HepG2 (cell line): Measurements from ENCODE around the gene GATD1. TPM values are rescaled to one million over a fixed set of nuclear protein-coding genes. Genes with fewer than 3 reads are reported as not detected.

Experiments used
- FLYWCH1 ChIP-seq: sonication (generic); formaldehyde crosslinking; IDR thresholded peaks from 2 replicates; pipeline ENCODE4 v1.8.1; 2023; ENCODE audit warnings: mild to moderate bottlenecking, missing genetic modification reagents
- HNF1A ChIP-seq, 2 experiments: sonication (generic) in 1 of 2; formaldehyde crosslinking in 1 of 2; IDR thresholded peaks; 2 replicates each; pipeline versions ENCODE4 v1.4.0 to v1.6.1; 2016 to 2020; ENCODE audit warnings: borderline replicate concordance in 1 of 2, low read depth in 1 of 2, mild to moderate bottlenecking in 1 of 2, missing genetic modification reagents in 1 of 2
- HOXA7 ChIP-seq: sonication (generic); formaldehyde crosslinking; IDR thresholded peaks from 2 replicates; pipeline ENCODE4 v1.8.1; 2022; ENCODE audit warnings: mild to moderate bottlenecking, missing genetic modification reagents, moderate library complexity
- MYNN ChIP-seq: sonication (generic); formaldehyde crosslinking; IDR thresholded peaks from 2 replicates; pipeline ENCODE4 v1.4.0; 2020; ENCODE audit warnings: mild to moderate bottlenecking, low read depth, missing genetic modification reagents
- PHB2 ChIP-seq: fragments of 450-650 bp; IDR thresholded peaks from 2 replicates; pipeline ENCODE4 v1.6.1; 2018; ENCODE audit not compliant: partially characterized antibody
- ZGPAT ChIP-seq: IDR thresholded peaks from 2 replicates; pipeline ENCODE4 v1.6.1; 2016; ENCODE audit warnings: mild to moderate bottlenecking
- polyA plus RNA-seq, 8 experiments: library from polyadenylated mRNA; depleted of rRNA in 3 of 8; stranded (reverse) in 7 of 8; unstranded in 1 of 8; fragments of >200 nt; fragmentation: Illumina TruSeq in 4 of 8; extraction: Trizol in 4 of 8; gene quantifications; 2 replicates each; pipeline versions ENCODE4 v1.2.1 to v1.2.3, GENCODE V29; 2011 to 2016; ENCODE audit warnings: low read depth in 4 of 8, missing spikeins in 1 of 8, mixed read lengths in 1 of 8; ENCODE audit not compliant: insufficient read depth in 1 of 8
- total RNA-seq, 5 experiments: library from RNA; depleted of rRNA; stranded (reverse); fragments of >200 nt; fragmentation: Illumina TruSeq; extraction: Trizol; gene quantifications; 2 replicates each; pipeline ENCODE4 v1.2.3, GENCODE V29; 2016; ENCODE audit warnings: low read depth in 1 of 5
- TF ChIP-seq, protein P1 (sequence below): IDR thresholded peaks from 2 replicates; pipeline ENCODE4 v1.6.1; 2016; ENCODE audit warnings: low read depth
- TF ChIP-seq, protein P2 (sequence below): sonication (generic); formaldehyde crosslinking; IDR thresholded peaks from 2 replicates; pipeline ENCODE4 v1.4.0; 2020; ENCODE audit warnings: missing genetic modification reagents, borderline replicate concordance
- TF ChIP-seq, protein P3 (sequence below): fragments of 450-650 bp; IDR thresholded peaks from 2 replicates; pipeline ENCODE4 v1.6.1; 2016
- TF ChIP-seq, protein P4 (sequence below): sonication (generic); formaldehyde crosslinking; IDR thresholded peaks from 2 replicates; pipeline ENCODE4 v1.4.0; 2020; ENCODE audit warnings: mild to moderate bottlenecking, missing genetic modification reagents

The GATD1 gene
- total and polyA plus RNA-seq, 2 of the 13 experiments (the other 11 are each of a cell fraction or from before 2014, with no cell fraction given) = 31.3 to 60.5 TPM

- TF ChIP-seq HNF1A (IDR thresholded peaks at IDR 0.05; ENCODE audit: low read depth) (no peak), HNF1A (CRISPR knock-in tag; IDR thresholded peaks at IDR 0.05; ENCODE audit: borderline replicate concordance) (no peak), FLYWCH1 (CRISPR knock-in tag) (no peak), PHB2 (no peak), MYNN (CRISPR knock-in tag) (no peak), ZGPAT (CRISPR knock-in tag) (no peak; the same call in 1 of the 2 replicates), HOXA7 (CRISPR knock-in tag) (no peak)
- TF ChIP-seq, protein P1, sequence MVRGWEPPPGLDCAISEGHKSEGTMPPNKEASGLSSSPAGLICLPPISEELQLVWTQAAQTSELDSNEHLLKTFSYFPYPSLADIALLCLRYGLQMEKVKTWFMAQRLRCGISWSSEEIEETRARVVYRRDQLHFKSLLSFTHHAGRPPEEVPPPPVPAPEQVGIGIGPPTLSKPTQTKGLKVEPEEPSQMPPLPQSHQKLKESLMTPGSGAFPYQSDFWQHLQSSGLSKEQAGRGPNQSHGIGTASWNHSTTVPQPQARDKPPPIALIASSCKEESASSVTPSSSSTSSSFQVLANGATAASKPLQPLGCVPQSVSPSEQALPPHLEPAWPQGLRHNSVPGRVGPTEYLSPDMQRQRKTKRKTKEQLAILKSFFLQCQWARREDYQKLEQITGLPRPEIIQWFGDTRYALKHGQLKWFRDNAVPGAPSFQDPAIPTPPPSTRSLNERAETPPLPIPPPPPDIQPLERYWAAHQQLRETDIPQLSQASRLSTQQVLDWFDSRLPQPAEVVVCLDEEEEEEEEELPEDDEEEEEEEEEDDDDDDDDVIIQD (CRISPR knock-in tag) = no peak
- TF ChIP-seq, protein P2, sequence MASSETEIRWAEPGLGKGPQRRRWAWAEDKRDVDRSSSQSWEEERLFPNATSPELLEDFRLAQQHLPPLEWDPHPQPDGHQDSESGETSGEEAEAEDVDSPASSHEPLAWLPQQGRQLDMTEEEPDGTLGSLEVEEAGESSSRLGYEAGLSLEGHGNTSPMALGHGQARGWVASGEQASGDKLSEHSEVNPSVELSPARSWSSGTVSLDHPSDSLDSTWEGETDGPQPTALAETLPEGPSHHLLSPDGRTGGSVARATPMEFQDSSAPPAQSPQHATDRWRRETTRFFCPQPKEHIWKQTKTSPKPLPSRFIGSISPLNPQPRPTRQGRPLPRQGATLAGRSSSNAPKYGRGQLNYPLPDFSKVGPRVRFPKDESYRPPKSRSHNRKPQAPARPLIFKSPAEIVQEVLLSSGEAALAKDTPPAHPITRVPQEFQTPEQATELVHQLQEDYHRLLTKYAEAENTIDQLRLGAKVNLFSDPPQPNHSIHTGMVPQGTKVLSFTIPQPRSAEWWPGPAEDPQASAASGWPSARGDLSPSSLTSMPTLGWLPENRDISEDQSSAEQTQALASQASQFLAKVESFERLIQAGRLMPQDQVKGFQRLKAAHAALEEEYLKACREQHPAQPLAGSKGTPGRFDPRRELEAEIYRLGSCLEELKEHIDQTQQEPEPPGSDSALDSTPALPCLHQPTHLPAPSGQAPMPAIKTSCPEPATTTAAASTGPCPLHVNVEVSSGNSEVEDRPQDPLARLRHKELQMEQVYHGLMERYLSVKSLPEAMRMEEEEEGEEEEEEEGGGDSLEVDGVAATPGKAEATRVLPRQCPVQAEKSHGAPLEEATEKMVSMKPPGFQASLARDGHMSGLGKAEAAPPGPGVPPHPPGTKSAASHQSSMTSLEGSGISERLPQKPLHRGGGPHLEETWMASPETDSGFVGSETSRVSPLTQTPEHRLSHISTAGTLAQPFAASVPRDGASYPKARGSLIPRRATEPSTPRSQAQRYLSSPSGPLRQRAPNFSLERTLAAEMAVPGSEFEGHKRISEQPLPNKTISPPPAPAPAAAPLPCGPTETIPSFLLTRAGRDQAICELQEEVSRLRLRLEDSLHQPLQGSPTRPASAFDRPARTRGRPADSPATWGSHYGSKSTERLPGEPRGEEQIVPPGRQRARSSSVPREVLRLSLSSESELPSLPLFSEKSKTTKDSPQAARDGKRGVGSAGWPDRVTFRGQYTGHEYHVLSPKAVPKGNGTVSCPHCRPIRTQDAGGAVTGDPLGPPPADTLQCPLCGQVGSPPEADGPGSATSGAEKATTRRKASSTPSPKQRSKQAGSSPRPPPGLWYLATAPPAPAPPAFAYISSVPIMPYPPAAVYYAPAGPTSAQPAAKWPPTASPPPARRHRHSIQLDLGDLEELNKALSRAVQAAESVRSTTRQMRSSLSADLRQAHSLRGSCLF = no peak
- TF ChIP-seq, protein P3, sequence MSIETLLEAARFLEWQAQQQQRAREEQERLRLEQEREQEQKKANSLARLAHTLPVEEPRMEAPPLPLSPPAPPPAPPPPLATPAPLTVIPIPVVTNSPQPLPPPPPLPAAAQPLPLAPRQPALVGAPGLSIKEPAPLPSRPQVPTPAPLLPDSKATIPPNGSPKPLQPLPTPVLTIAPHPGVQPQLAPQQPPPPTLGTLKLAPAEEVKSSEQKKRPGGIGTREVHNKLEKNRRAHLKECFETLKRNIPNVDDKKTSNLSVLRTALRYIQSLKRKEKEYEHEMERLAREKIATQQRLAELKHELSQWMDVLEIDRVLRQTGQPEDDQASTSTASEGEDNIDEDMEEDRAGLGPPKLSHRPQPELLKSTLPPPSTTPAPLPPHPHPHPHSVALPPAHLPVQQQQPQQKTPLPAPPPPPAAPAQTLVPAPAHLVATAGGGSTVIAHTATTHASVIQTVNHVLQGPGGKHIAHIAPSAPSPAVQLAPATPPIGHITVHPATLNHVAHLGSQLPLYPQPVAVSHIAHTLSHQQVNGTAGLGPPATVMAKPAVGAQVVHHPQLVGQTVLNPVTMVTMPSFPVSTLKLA = no peak
- TF ChIP-seq, protein P4, sequence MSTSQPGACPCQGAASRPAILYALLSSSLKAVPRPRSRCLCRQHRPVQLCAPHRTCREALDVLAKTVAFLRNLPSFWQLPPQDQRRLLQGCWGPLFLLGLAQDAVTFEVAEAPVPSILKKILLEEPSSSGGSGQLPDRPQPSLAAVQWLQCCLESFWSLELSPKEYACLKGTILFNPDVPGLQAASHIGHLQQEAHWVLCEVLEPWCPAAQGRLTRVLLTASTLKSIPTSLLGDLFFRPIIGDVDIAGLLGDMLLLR = peak; percentile 32; the same call in 1 of the 2 replicates
Observed at GRCh38 chr11:776561-777287, 563 bp downstream of the GATD1 start (continued).
